KMS-11 (cell line): ENCODE measurements around the gene SMARCD3.

ENCODE experiments used
- H2AFZ ChIP-seq: fragments of 200-600 bp; sonication (generic); 2 replicates; pipeline ENCODE4 v1.6.1; 2016; ENCODE audit warnings: antibody characterized with exemption, mixed run types, low read depth
- H3K27ac ChIP-seq: fragments of 200-600 bp; sonication (generic); 2 replicates; pipeline ENCODE4 v1.6.1; 2016; ENCODE audit warnings: mild to moderate bottlenecking, mixed run types
- H3K27me3 ChIP-seq: fragments of 200-600 bp; sonication (generic); 2 replicates; pipeline ENCODE4 v1.6.1; 2017; ENCODE audit warnings: mild to moderate bottlenecking, low read depth, mixed run types, moderate library complexity; ENCODE audit not compliant: insufficient read depth
- H3K36me3 ChIP-seq: fragments of 200-600 bp; sonication (generic); 2 replicates; pipeline ENCODE4 v1.6.1; 2017; ENCODE audit warnings: mild to moderate bottlenecking, mixed run types; ENCODE audit not compliant: insufficient read depth
- H3K4me1 ChIP-seq: fragments of 200-600 bp; sonication (generic); 2 replicates; pipeline ENCODE4 v1.6.1; 2016; ENCODE audit warnings: mild to moderate bottlenecking, low read depth, mixed run types; ENCODE audit not compliant: poor library complexity, severe bottlenecking
- H3K4me2 ChIP-seq: fragments of 200-600 bp; sonication (generic); 2 replicates; pipeline ENCODE4 v1.7.0; 2016; ENCODE audit warnings: mild to moderate bottlenecking, mixed run types
- H3K4me3 ChIP-seq: fragments of 200-600 bp; sonication (generic); IDR thresholded peaks from 2 replicates; pipeline ENCODE4 v1.6.1; 2017; ENCODE audit warnings: low read depth, low read length, mixed read lengths; ENCODE audit not compliant: insufficient read depth
- H3K79me2 ChIP-seq: fragments of 200-600 bp; sonication (generic); 2 replicates; pipeline ENCODE4 v1.6.1; 2016; ENCODE audit warnings: low read depth, mixed run types; ENCODE audit not compliant: insufficient read depth
- H3K9ac ChIP-seq: fragments of 200-600 bp; sonication (generic); 2 replicates; pipeline ENCODE4 v1.6.1; 2016; ENCODE audit warnings: mild to moderate bottlenecking, mixed run types
- H4K20me1 ChIP-seq: fragments of 200-600 bp; sonication (generic); 2 replicates; pipeline ENCODE4 v1.6.1; 2016; ENCODE audit warnings: mild to moderate bottlenecking, mixed run types; ENCODE audit not compliant: insufficient read depth
- TF ChIP-seq, protein P1 (sequence below): fragments of 200-600 bp; sonication (generic); conservative IDR thresholded peaks from 2 replicates; pipeline ENCODE4 v1.6.1; 2017; ENCODE audit warnings: low read depth, mild to moderate bottlenecking, antibody characterized with exemption, low read length, moderate library complexity, mixed read lengths

SMARCD3 gene

DNA sequence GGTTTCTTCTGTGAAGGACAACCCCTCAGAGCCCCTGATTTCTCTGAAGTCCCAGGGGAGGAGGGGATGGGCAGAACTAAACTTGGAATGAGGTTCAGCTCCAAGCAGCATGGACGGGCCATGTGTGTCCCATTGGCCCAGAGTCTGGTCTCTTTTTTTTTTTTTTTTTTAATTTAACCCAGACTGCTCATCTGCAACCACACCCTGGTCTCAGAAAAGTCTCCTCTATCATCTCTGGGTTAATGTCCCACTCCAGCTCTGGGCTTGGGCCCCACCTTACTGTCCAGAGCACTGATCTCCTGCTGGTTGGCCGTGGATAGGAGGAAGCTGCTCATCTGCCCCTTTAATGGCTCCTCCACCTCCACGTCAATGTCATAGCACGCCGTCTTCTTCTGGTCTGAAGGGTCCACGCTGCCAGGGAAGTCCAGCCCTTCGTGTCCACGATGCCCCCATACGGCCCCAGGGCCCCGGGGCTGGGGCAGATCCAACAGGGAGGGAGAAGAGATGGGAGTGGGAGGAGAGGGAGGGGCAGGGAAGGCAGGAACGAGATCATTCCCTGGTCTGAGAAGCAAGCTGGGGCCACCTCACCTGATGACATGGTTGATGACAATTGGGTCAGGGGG lies 8.5 kb downstream of the SMARCD3 start:
- no peak overlapping the region for H3K27ac ChIP-seq
- peaks cover 8% of the 10 kb centered on the region; the same call in 1 of the 2 replicates for H3K79me2 ChIP-seq

DNA sequence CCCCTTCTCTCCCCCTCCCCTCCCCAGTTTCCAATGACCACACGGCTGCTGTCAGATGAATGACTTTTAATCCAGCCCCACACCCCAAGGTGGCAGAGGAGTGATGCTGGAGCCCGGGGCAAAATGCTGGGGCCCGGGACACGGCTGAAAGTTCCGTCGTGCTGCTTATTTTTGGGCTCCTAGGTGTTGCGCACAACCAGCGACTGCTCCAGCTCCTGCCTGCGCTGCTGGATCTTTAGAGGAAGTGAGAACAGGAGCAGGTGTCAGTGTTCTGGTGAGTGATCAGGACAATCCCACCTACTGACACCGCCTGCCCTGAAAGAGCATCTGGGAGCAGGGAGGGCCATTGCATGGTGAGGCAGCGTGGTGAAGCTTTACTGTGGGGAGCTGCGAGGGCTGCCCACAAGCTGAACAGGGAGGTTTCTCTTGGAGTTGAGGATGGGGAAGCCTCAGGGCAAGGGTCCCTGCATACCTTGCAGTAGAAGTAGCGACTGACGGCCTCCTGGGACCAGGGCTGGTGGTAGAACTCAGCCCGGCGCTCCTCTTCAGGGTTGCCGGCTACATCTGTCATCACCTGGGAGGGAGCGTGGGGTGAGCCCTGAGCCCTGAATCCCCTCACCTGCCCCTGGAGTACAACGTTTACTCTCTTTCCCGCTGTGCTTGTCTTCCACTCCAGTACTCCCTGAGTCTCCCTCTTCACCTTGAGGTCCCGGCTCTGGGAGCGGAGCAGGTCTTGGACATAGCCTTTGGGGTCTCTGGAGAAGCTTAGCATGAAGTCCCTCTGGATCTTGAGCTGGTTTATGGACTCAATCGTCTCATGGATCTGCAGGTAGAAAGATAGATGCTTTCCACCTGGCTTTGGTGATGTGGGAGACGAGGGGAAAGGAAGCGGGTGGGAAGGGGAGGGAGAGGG lies 9.3 kb downstream of the SMARCD3 start:
- Histone ChIP-seq H3K36me3 (no peaks in the 10 kb centered on the region; the same call in 1 of the 2 replicates), H2AFZ (no peak overlapping the region), H3K4me2 (no peak overlapping the region), H3K27me3 (peaks cover 6% of the 10 kb centered on the region; the same call in 1 of the 2 replicates), H3K79me2 (peaks cover 16% of the 10 kb centered on the region; the same call in 1 of the 2 replicates), H3K27ac (no peak overlapping the region), H4K20me1 (no peaks in the 10 kb centered on the region), H3K9ac (no peak overlapping the region), H3K4me3 (no peak overlapping the region), H3K4me1 (peaks cover 13% of the 10 kb centered on the region)
- TF ChIP-seq, protein P1, sequence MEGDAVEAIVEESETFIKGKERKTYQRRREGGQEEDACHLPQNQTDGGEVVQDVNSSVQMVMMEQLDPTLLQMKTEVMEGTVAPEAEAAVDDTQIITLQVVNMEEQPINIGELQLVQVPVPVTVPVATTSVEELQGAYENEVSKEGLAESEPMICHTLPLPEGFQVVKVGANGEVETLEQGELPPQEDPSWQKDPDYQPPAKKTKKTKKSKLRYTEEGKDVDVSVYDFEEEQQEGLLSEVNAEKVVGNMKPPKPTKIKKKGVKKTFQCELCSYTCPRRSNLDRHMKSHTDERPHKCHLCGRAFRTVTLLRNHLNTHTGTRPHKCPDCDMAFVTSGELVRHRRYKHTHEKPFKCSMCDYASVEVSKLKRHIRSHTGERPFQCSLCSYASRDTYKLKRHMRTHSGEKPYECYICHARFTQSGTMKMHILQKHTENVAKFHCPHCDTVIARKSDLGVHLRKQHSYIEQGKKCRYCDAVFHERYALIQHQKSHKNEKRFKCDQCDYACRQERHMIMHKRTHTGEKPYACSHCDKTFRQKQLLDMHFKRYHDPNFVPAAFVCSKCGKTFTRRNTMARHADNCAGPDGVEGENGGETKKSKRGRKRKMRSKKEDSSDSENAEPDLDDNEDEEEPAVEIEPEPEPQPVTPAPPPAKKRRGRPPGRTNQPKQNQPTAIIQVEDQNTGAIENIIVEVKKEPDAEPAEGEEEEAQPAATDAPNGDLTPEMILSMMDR, result no peak

More for the DNA sequence above, 8.5 kb downstream of the SMARCD3 start:
- Histone ChIP-seq H3K4me3 (no peak overlapping the region), H3K4me1 (peaks cover 20% of the 10 kb centered on the region), H3K4me2 (no peak overlapping the region), H2AFZ (no peak overlapping the region), H3K27me3 (peaks cover 14% of the 10 kb centered on the region), H3K9ac (no peak overlapping the region), H3K36me3 (no peaks in the 10 kb centered on the region; the same call in 1 of the 2 replicates), H4K20me1 (no peaks in the 10 kb centered on the region)
- TF ChIP-seq, protein P1, result no peak

DNA sequence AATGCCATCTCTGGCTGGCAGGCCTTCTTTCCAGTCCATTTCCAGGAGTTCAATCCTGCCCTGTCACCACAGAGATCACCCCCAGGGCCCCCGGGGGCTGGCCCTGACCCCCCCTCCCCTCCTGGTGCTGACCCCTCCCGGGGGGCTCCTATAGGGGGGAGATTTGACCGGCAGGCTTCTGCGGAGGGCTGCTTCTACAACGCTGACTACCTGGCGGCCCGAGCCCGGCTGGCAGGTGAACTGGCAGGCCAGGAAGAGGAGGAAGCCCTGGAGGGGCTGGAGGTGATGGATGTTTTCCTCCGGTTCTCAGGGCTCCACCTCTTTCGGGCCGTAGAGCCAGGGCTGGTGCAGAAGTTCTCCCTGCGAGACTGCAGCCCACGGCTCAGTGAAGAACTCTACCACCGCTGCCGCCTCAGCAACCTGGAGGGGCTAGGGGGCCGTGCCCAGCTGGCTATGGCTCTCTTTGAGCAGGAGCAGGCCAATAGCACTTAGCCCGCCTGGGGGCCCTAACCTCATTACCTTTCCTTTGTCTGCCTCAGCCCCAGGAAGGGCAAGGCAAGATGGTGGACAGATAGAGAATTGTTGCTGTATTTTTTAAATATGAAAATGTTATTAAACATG lies 10.2 kb downstream of the SMARCD3 start:
- no peak overlapping the region for H3K4me3 ChIP-seq
- H2AFZ ChIP-seq, result no peak overlapping the region
- H3K27me3 ChIP-seq, result no peaks in the 10 kb centered on the region
- peaks cover 14% of the 10 kb centered on the region for H3K4me1 ChIP-seq
- TF ChIP-seq, protein P1, result no peak
- H3K79me2 ChIP-seq, result peaks cover 25% of the 10 kb centered on the region
- H3K27ac ChIP-seq, result no peak overlapping the region
- H4K20me1 ChIP-seq, result no peaks in the 10 kb centered on the region
- H3K4me2 ChIP-seq, result no peak overlapping the region
- no peak overlapping the region for H3K9ac ChIP-seq
- H3K36me3 ChIP-seq, result no peaks in the 10 kb centered on the region; the same call in 1 of the 2 replicates

DNA sequence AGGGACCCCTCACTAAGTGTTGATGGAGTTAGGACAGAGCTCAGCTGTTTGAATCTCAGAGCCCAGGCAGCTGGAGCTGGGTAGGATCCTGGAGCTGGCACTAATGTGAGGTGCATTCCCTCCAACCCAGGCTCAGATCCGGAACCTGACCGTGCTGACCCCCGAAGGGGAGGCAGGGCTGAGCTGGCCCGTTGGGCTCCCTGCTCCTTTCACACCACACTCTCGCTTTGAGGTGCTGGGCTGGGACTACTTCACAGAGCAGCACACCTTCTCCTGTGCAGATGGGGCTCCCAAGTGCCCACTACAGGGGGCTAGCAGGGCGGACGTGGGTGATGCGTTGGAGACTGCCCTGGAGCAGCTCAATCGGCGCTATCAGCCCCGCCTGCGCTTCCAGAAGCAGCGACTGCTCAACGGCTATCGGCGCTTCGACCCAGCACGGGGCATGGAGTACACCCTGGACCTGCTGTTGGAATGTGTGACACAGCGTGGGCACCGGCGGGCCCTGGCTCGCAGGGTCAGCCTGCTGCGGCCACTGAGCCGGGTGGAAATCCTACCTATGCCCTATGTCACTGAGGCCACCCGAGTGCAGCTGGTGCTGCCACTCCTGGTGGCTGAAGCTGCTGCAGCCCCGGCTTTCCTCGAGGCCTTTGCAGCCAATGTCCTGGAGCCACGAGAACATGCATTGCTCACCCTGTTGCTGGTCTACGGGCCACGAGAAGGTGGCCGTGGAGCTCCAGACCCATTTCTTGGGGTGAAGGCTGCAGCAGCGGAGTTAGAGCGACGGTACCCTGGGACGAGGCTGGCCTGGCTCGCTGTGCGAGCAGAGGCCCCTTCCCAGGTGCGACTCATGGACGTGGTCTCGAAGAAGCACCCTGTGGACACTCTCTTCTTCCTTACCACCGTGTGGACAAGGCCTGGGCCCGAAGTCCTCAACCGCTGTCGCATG lies 11.0 kb downstream of the SMARCD3 start:
- Histone ChIP-seq H3K79me2 (peaks cover 33% of the 10 kb centered on the region), H3K4me1 (peaks cover 10% of the 10 kb centered on the region), H3K36me3 (no peaks in the 10 kb centered on the region; the same call in 1 of the 2 replicates), H3K27ac (no peak overlapping the region), H3K27me3 (no peaks in the 10 kb centered on the region), H4K20me1 (no peaks in the 10 kb centered on the region), H2AFZ (no peak overlapping the region), H3K9ac (no peak overlapping the region), H3K4me2 (no peak overlapping the region), H3K4me3 (no peak overlapping the region)
- TF ChIP-seq, protein P1, result no peak
